SK-N-SH treated with all-trans-retinoic acid at 6 μM for 48 hours (cell line): ENCODE data around the gene IL10RA.

Source experiments
- ATAC-seq: fragments of 200-7000 bp; cut with Tn5 transposase; 3 replicates; pipeline ENCODE4 v1.9.1; 2020; ENCODE audit warnings: mild to moderate bottlenecking, moderate library complexity
- ARNTL ChIP-seq: fragments of 450-650 bp; formaldehyde crosslinking; IDR thresholded peaks from 2 replicates; pipeline ENCODE4 v1.5.0; 2020; ENCODE audit warnings: low read depth, mild to moderate bottlenecking, moderate library complexity, borderline replicate concordance
- BACH2 ChIP-seq: fragments of 250-450 bp; sonication (Bioruptor Pico); IDR thresholded peaks from 2 replicates; pipeline ENCODE4 v1.9.0; 2021; ENCODE audit warnings: mild to moderate bottlenecking, borderline replicate concordance
- CREB5 ChIP-seq: fragments of 250-450 bp; sonication (Bioruptor Pico); IDR thresholded peaks from 2 replicates; pipeline ENCODE4 v1.5.1; 2020; ENCODE audit warnings: low read depth, mild to moderate bottlenecking, moderate library complexity
- CSDC2 ChIP-seq: fragments of 250-450 bp; sonication (Bioruptor Pico); IDR thresholded peaks from 2 replicates; pipeline ENCODE4 v1.5.0; 2020; ENCODE audit warnings: mild to moderate bottlenecking, moderate library complexity
- ESRRG ChIP-seq: fragments of 250-450 bp; sonication (Bioruptor Pico); IDR thresholded peaks from 2 replicates; pipeline ENCODE4 v1.6.1; 2021; ENCODE audit warnings: mild to moderate bottlenecking
- GLIS3 ChIP-seq: fragments of 250-450 bp; sonication (Bioruptor Pico); IDR thresholded peaks from 2 replicates; pipeline ENCODE4 v1.5.0; 2020; ENCODE audit warnings: mild to moderate bottlenecking, moderate library complexity
- ISL1 ChIP-seq: fragments of 250-450 bp; sonication (Bioruptor Pico); IDR thresholded peaks from 2 replicates; pipeline ENCODE4 v2.1.2; 2022; ENCODE audit warnings: mild to moderate bottlenecking, moderate library complexity
- OSR1 ChIP-seq: fragments of 250-450 bp; sonication (Bioruptor Pico); IDR thresholded peaks from 2 replicates; pipeline ENCODE4 v1.8.0; 2022; ENCODE audit warnings: moderate library complexity, mild to moderate bottlenecking, inconsistent platforms
- PATZ1 ChIP-seq: fragments of 250-450 bp; sonication (Bioruptor Pico); IDR thresholded peaks from 2 replicates; pipeline ENCODE4 v1.8.0; 2020; ENCODE audit warnings: mild to moderate bottlenecking, moderate library complexity, borderline replicate concordance
- POU6F1 ChIP-seq: fragments of 250-450 bp; sonication (Bioruptor Pico); IDR thresholded peaks from 2 replicates; pipeline ENCODE4 v1.8.0; 2021; ENCODE audit warnings: low read depth, mild to moderate bottlenecking, moderate library complexity, borderline replicate concordance
- SNAI2 ChIP-seq: fragments of 250-450 bp; sonication (Bioruptor Pico); IDR thresholded peaks from 2 replicates; pipeline ENCODE4 v1.5.0; 2020; ENCODE audit warnings: mild to moderate bottlenecking, moderate library complexity
- TCF4 ChIP-seq: fragments of 250-450 bp; sonication (Bioruptor Pico); IDR thresholded peaks from 2 replicates; pipeline ENCODE4 v1.8.0; 2021; ENCODE audit warnings: mild to moderate bottlenecking, moderate library complexity, borderline replicate concordance
- TOX ChIP-seq: fragments of 250-450 bp; sonication (Bioruptor Pico); IDR thresholded peaks from 2 replicates; pipeline ENCODE4 v1.8.0; 2021; ENCODE audit warnings: mild to moderate bottlenecking, moderate library complexity, borderline replicate concordance
- TSHZ2 ChIP-seq: fragments of 250-450 bp; sonication (Bioruptor Pico); IDR thresholded peaks from 2 replicates; pipeline ENCODE4 v1.5.0; 2020; ENCODE audit warnings: mild to moderate bottlenecking, moderate library complexity
- ZFP3 ChIP-seq: fragments of 250-450 bp; sonication (Bioruptor Pico); IDR thresholded peaks from 2 replicates; pipeline ENCODE4 v1.5.0; 2020; ENCODE audit warnings: mild to moderate bottlenecking, moderate library complexity
- ZFP30 ChIP-seq: fragments of 450-650 bp; formaldehyde crosslinking; IDR thresholded peaks from 2 replicates; pipeline ENCODE4 v1.5.0; 2022; ENCODE audit warnings: mild to moderate bottlenecking, moderate library complexity
- ZNF565 ChIP-seq: fragments of 450-650 bp; formaldehyde crosslinking; conservative IDR thresholded peaks from 2 replicates; pipeline ENCODE4 v1.5.0; 2020; ENCODE audit warnings: low read depth, mild to moderate bottlenecking, moderate library complexity
- ZNF8 ChIP-seq: fragments of 450-650 bp; formaldehyde crosslinking; IDR thresholded peaks from 2 replicates; pipeline ENCODE4 v1.5.0; 2020; ENCODE audit warnings: mild to moderate bottlenecking, moderate library complexity

IL10RA gene

GRCh38 chr11:118048472-118049370 lies 62.5 kb downstream of the IL10RA start (continued):
- no peak for TF ChIP-seq ARNTL (CRISPR knock-in tag)
- TF ChIP-seq SNAI2 (CRISPR knock-in tag), result no peak
- no peak for TF ChIP-seq ZFP30
- TF ChIP-seq GLIS3, result no peak
- TF ChIP-seq ZFP3, result no peak

- no peak for ATAC-seq
- TF ChIP-seq SNAI2 (CRISPR knock-in tag), result no peak
- TF ChIP-seq GLIS3, result no peak
- no peak for TF ChIP-seq CREB5 (CRISPR knock-in tag)
- no peak for TF ChIP-seq ESRRG (CRISPR knock-in tag)
- TF ChIP-seq CSDC2 (CRISPR knock-in tag), result no peak
- no peak for TF ChIP-seq TCF4 (CRISPR knock-in tag)
- TF ChIP-seq TOX (CRISPR knock-in tag), result no peak
- no peak for TF ChIP-seq POU6F1 (CRISPR knock-in tag)
- TF ChIP-seq ZNF565, result no peak
- TF ChIP-seq PATZ1, result no peak
- no peak for TF ChIP-seq ZNF8 (CRISPR knock-in tag)
- TF ChIP-seq BACH2, result no peak
- no peak for TF ChIP-seq ISL1 (CRISPR knock-in tag)
- TF ChIP-seq OSR1 (CRISPR knock-in tag), result no peak
These were observed 63.6 kb downstream of the IL10RA start for GRCh38 chr11:118049771-118050170.

GRCh38 chr11:118050208-118050891 lies 64.2 kb downstream of the IL10RA start:
- no peak for ATAC-seq
- no peak for TF ChIP-seq TSHZ2 (CRISPR knock-in tag)
